HCT116 (cell line): ENCODE results near the gene CPTP. TPM values are rescaled to one million over a fixed set of nuclear protein-coding genes. Genes with fewer than 3 reads are reported as not detected.

Experiments
- ATAC-seq: fragments of 200-7000 bp; cut with Tn5 transposase; 2 replicates; pipeline ENCODE4 v1.9.1; 2020; ENCODE audit warnings: mild to moderate bottlenecking, moderate library complexity
- BruUV-seq: library from RNA; stranded (reverse); fragments of 400-500 nt; replicated peaks from 2 replicates; lab custom pipeline; 2021; lab: Mats Ljungman, UMichigan
- CTCF ChIA-PET: fragments of 300-600 bp; sonication (Branson Sonifier 250); formaldehyde crosslinking; loops from one replicate; lab custom pipeline; 2021; ENCODE audit warnings: antibody characterized with exemption; lab: Charles Lee
- POLR2A ChIA-PET: fragments of 300-600, 350-600 bp; sonication (Branson Sonifier 250); formaldehyde crosslinking; loops from one replicate; lab custom pipeline; 2021; ENCODE audit warnings: antibody characterized with exemption; lab: Charles Lee
- RAD21 ChIA-PET, 2 experiments: fragments of 300-600 bp; sonication (Branson Sonifier 250); formaldehyde crosslinking; loops; one replicate each; lab custom pipeline; 2023; ENCODE audit warnings: low total read pairs in 2 of 2; ENCODE audit not compliant: uncharacterized antibody in 2 of 2, unreplicated experiment in 2 of 2, low non-redundant PET in 1 of 2; lab: Charles Lee
- DNase-seq: peaks from one replicate; pipeline ENCODE4 v3.0.0-alpha.2; 2010; ENCODE audit warnings: low read depth, low spot score
- H2AFZ ChIP-seq: fragments of 200-600 bp; shearing (Covaris generic), sonication (generic); 2 replicates; pipeline ENCODE4 v1.6.1; 2017; ENCODE audit warnings: low read depth, mixed run types, mixed read lengths, antibody characterized with exemption, low read length; ENCODE audit not compliant: poor library complexity, severe bottlenecking
- H3K27ac ChIP-seq: 2 replicates; pipeline ENCODE4 v1.5.1; 2012; ENCODE audit warnings: low read depth, low read length
- H3K27me3 ChIP-seq: fragments of 200-600 bp; sonication (generic); 2 replicates; pipeline ENCODE4 v1.6.1; 2016; ENCODE audit warnings: mixed run types, low read length, mixed read lengths; ENCODE audit not compliant: insufficient read depth
- H3K36me3 ChIP-seq, 2 experiments: fragments of 200-500 bp in 1 of 2; fragments of 200-600 bp in 1 of 2; sonication (Bioruptor generic) in 1 of 2; sonication (generic) in 1 of 2; 2 replicates each; pipeline versions ENCODE4 v1.5.1 to v1.6.1; 2014 to 2016; ENCODE audit warnings: low read length in 2 of 2, inconsistent platforms in 1 of 2, mixed read lengths in 1 of 2, mixed run types in 1 of 2; ENCODE audit not compliant: insufficient read depth in 2 of 2, control insufficient read depth in 1 of 2
- H3K4me1 ChIP-seq, 2 experiments: fragments of 200-600 bp in 1 of 2; sonication (generic) in 1 of 2; 2 replicates each; pipeline versions ENCODE4 v1.5.1 to v1.6.1; 2012 to 2017; ENCODE audit warnings: low read length in 2 of 2, inconsistent platforms in 1 of 2, mild to moderate bottlenecking in 1 of 2, mixed read lengths in 1 of 2, mixed run types in 1 of 2, moderate library complexity in 1 of 2; ENCODE audit not compliant: insufficient read depth in 2 of 2, control insufficient read depth in 1 of 2
- H3K4me2 ChIP-seq: fragments of 200-600 bp; sonication (generic); 2 replicates; pipeline ENCODE4 v1.6.1; 2017; ENCODE audit warnings: mixed run types, low read length, mixed read lengths
- H3K4me3 ChIP-seq, 2 experiments: fragments of 200-600 bp in 1 of 2; sonication (generic) in 1 of 2; replicated peaks in 1 of 2; 2 replicates each; pipeline ENCODE4 v1.5.1; 2011 to 2016; ENCODE audit warnings: low read length in 2 of 2, control low read depth in 1 of 2, low read depth in 1 of 2, mild to moderate bottlenecking in 1 of 2, mixed read lengths in 1 of 2, mixed run types in 1 of 2
- H3K79me2 ChIP-seq: fragments of 200-600 bp; sonication (generic); 2 replicates; pipeline ENCODE4 v1.6.1; 2017; ENCODE audit warnings: mild to moderate bottlenecking, mixed run types, low read length, moderate library complexity, mixed read lengths; ENCODE audit not compliant: insufficient read depth
- H3K9ac ChIP-seq: fragments of 200-600 bp; sonication (generic); 2 replicates; pipeline ENCODE4 v1.6.1; 2016; ENCODE audit warnings: low read length, mixed read lengths
- H3K9me2 ChIP-seq: fragments of 200-600 bp; sonication (generic), shearing (Covaris generic); 2 replicates; pipeline ENCODE4 v1.6.1; 2017; ENCODE audit warnings: mixed run types, mild to moderate bottlenecking, moderate library complexity; ENCODE audit not compliant: insufficient read depth
- H3K9me3 ChIP-seq, 2 experiments: fragments of 200-500 bp in 1 of 2; fragments of 200-600 bp in 1 of 2; sonication (Bioruptor generic) in 1 of 2; sonication (generic) in 1 of 2; 2 replicates each; pipeline ENCODE4 v1.6.1; 2014 to 2017; ENCODE audit warnings: low read length in 2 of 2, mixed read lengths in 2 of 2, inconsistent platforms in 1 of 2, low read depth in 1 of 2, mild to moderate bottlenecking in 1 of 2, mixed run types in 1 of 2, moderate library complexity in 1 of 2; ENCODE audit not compliant: control insufficient read depth in 1 of 2, insufficient read depth in 1 of 2
- H4K20me1 ChIP-seq: fragments of 200-600 bp; sonication (generic), shearing (Covaris generic); 2 replicates; pipeline ENCODE4 v1.6.1; 2017; ENCODE audit warnings: mixed run types, mild to moderate bottlenecking, moderate library complexity; ENCODE audit not compliant: insufficient read depth
- ELF1 ChIP-seq: IDR thresholded peaks from 2 replicates; pipeline ENCODE4 v1.6.1; 2012; ENCODE audit warnings: low read depth, borderline replicate concordance
- EZH2phosphoT487 ChIP-seq: fragments of 200-600 bp; IDR thresholded peaks from 2 replicates; pipeline ENCODE4 v1.6.1; 2018; ENCODE audit warnings: antibody characterized with exemption, borderline replicate concordance
- FOSL1 ChIP-seq: IDR thresholded peaks from 2 replicates; pipeline ENCODE4 v1.6.1; 2012; ENCODE audit warnings: low read depth
- JUND ChIP-seq: IDR thresholded peaks from 2 replicates; pipeline ENCODE4 v1.6.1; 2012
- POLR2A ChIP-seq: IDR thresholded peaks from 2 replicates; pipeline ENCODE4 v1.7.0; 2011; ENCODE audit warnings: borderline replicate concordance; ENCODE audit not compliant: insufficient read depth, insufficient read length; ENCODE audit errors: extremely low read depth
- POLR2AphosphoS5 ChIP-seq: IDR thresholded peaks from 2 replicates; pipeline ENCODE4 v1.6.1; 2011; ENCODE audit warnings: mild to moderate bottlenecking, low read depth, low read length, moderate library complexity
- RAD21 ChIP-seq: IDR thresholded peaks from 2 replicates; pipeline ENCODE4 v1.6.1; 2012; ENCODE audit warnings: low read depth, mild to moderate bottlenecking
- TCF7L2 ChIP-seq: IDR thresholded peaks from 2 replicates; pipeline ENCODE4 v1.7.0; 2011; ENCODE audit warnings: borderline replicate concordance, inconsistent platforms; ENCODE audit not compliant: insufficient read depth, insufficient read length; ENCODE audit errors: extremely low read depth
- ZNF274 ChIP-seq: fragments of 200-500 bp; sonication (Bioruptor generic); IDR thresholded peaks from 2 replicates; pipeline ENCODE4 v1.6.1; 2014; ENCODE audit warnings: mild to moderate bottlenecking, low read depth, low read length, inconsistent platforms
- intact Hi-C: fragments of 100-400 bp; cut with micrococcal nuclease; formaldehyde crosslinking; loops from 2 replicates; pipeline ENCODE4 v1.10.0; 2022
- total RNA-seq: library from RNA; stranded (reverse); gene quantifications from one replicate; pipeline ENCODE4 v1.2.1, GENCODE V29; 2021; ENCODE audit not compliant: unreplicated experiment
- TF ChIP-seq, protein P1 (sequence below): IDR thresholded peaks from 2 replicates; pipeline ENCODE4 v1.6.1; 2012
- TF ChIP-seq, protein P2 (sequence below): IDR thresholded peaks from 2 replicates; pipeline ENCODE4 v1.6.1; 2012
- TF ChIP-seq, protein P3 (sequence below): IDR thresholded peaks from 2 replicates; pipeline ENCODE4 v1.6.1; 2011; ENCODE audit warnings: mild to moderate bottlenecking, low read length, moderate library complexity; ENCODE audit not compliant: insufficient replicate concordance; ENCODE audit errors: extremely low read depth
- TF ChIP-seq, protein P4 (sequence below), 3 experiments: fragments of 200-600 bp in 1 of 3; sonication (generic) in 1 of 3; IDR thresholded peaks in 2 of 3; conservative IDR thresholded peaks in 1 of 3; 2 replicates each; pipeline ENCODE4 v1.5.1; 2012 to 2017; ENCODE audit warnings: low read depth in 2 of 3, low read length in 2 of 3, antibody characterized with exemption in 1 of 3, borderline replicate concordance in 1 of 3, control low read depth in 1 of 3, mild to moderate bottlenecking in 1 of 3, mixed read lengths in 1 of 3, mixed run types in 1 of 3, moderate library complexity in 1 of 3; ENCODE audit not compliant: insufficient read depth in 1 of 3

Gene CPTP
- total RNA-seq, 1 experiment from 2014 or later = 16.3 TPM

DNA sequence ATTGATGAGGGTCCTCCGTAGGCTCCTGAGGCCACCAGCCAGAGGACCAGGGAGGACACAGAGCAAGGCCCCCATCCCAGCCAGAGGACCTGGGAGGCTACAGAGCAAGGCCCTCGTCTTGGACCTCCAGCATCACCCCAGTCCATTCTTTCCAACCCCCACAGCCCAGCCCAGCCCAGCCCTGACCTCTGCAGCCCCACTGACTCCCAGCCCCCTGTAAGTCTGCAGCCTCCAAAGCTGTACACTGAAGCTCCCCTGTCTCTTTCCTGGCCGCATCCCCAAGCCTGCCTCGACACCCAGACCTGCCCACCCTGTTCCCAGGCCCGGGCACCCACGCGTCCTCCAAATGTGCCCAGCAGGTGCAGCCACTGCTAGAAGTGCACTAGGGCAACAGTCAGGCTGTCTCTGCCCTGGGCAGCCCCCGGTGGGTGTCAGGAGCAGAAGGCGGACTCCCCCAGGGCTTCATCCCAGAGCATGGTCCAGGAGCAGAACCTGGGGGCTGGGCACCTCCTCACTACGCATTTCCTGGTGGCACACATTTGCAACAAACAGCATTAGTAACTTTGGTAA is 22.5 kb downstream of the CPTP start:
- peak overlapping the region; percentile 96 for H3K4me2 ChIP-seq
- ChIA-PET CTCF (no interaction called here), RAD21 (no interaction called here), POLR2A (interaction anchor here (0.6 to 1.2 kb wide), 2 partner anchors 9 to 405 kb away, joined by 3 to 4 read pairs; no protein-coding TSS in a partner anchor)
- no peaks in the 10 kb centered on the region for H3K9me2 ChIP-seq
- TF ChIP-seq, protein P1, sequence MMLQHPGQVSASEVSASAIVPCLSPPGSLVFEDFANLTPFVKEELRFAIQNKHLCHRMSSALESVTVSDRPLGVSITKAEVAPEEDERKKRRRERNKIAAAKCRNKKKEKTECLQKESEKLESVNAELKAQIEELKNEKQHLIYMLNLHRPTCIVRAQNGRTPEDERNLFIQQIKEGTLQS = no peak
- TF ChIP-seq TCF7L2 = no peak
- TF ChIP-seq ELF1 = no peak
- no peak for TF ChIP-seq FOSL1
- TF ChIP-seq, protein P2, sequence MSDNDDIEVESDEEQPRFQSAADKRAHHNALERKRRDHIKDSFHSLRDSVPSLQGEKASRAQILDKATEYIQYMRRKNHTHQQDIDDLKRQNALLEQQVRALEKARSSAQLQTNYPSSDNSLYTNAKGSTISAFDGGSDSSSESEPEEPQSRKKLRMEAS = no peak
- TF ChIP-seq POLR2AphosphoS5 = no peak
- no peak for TF ChIP-seq JUND
- no peak for TF ChIP-seq EZH2phosphoT487
- TF ChIP-seq RAD21 = no peak
- TF ChIP-seq POLR2A = no peak
- TF ChIP-seq ZNF274 = no peak
- TF ChIP-seq, protein P3, sequence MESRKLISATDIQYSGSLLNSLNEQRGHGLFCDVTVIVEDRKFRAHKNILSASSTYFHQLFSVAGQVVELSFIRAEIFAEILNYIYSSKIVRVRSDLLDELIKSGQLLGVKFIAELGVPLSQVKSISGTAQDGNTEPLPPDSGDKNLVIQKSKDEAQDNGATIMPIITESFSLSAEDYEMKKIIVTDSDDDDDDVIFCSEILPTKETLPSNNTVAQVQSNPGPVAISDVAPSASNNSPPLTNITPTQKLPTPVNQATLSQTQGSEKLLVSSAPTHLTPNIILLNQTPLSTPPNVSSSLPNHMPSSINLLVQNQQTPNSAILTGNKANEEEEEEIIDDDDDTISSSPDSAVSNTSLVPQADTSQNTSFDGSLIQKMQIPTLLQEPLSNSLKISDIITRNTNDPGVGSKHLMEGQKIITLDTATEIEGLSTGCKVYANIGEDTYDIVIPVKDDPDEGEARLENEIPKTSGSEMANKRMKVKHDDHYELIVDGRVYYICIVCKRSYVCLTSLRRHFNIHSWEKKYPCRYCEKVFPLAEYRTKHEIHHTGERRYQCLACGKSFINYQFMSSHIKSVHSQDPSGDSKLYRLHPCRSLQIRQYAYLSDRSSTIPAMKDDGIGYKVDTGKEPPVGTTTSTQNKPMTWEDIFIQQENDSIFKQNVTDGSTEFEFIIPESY = no peak
- TF ChIP-seq, protein P4, sequence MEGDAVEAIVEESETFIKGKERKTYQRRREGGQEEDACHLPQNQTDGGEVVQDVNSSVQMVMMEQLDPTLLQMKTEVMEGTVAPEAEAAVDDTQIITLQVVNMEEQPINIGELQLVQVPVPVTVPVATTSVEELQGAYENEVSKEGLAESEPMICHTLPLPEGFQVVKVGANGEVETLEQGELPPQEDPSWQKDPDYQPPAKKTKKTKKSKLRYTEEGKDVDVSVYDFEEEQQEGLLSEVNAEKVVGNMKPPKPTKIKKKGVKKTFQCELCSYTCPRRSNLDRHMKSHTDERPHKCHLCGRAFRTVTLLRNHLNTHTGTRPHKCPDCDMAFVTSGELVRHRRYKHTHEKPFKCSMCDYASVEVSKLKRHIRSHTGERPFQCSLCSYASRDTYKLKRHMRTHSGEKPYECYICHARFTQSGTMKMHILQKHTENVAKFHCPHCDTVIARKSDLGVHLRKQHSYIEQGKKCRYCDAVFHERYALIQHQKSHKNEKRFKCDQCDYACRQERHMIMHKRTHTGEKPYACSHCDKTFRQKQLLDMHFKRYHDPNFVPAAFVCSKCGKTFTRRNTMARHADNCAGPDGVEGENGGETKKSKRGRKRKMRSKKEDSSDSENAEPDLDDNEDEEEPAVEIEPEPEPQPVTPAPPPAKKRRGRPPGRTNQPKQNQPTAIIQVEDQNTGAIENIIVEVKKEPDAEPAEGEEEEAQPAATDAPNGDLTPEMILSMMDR (IDR thresholded peaks at IDR 0.05 in 2 of 3, conservative IDR thresholded peaks at IDR 0.05 in 1 of 3; ENCODE audit: borderline replicate concordance in 1 of 3, insufficient read depth in 1 of 3, low read depth in 2 of 3, low read length in 2 of 3) = no peak
- no peak overlapping the region for H2AFZ ChIP-seq
- H3K27ac ChIP-seq = peak overlapping the region; percentile 100
- no peaks in the 10 kb centered on the region for H4K20me1 ChIP-seq
- peak overlapping the region; percentile 76 for H3K9ac ChIP-seq
- BruUV-seq = no TSS peak
- no peak for DNase-seq
- peaks cover 65% of the 10 kb centered on the region for H3K79me2 ChIP-seq
- H3K4me1 ChIP-seq = peaks cover 43 to 64% of the 10 kb centered on the region in 2 experiments
- peak overlapping the region; percentile 80 to 87 for H3K4me3 ChIP-seq
- no peak for ATAC-seq
- H3K36me3 ChIP-seq = no peaks in the 10 kb centered on the region
- no peaks in the 10 kb centered on the region for H3K27me3 ChIP-seq
- H3K9me3 ChIP-seq = no peaks in the 10 kb centered on the region
- intact Hi-C loops = loop anchor here (5.0 to 10.0 kb wide), 3 partner anchors 40 to 275 kb away; partner anchors contain the start of genes ACAP3, MIB2, PUSL1 and RNF223
